GM18951 (cell line): Measurements from ENCODE around the gene HKDC1.
"Not testable (repeated sequence)": the region's sequence is repeated elsewhere in the genome, so short reads cannot be mapped to it uniquely, and the experiment has no call there.

Experiments used
- POLR2A ChIP-seq: IDR thresholded peaks from 4 replicates; pipeline ENCODE4 v1.6.1; 2011; ENCODE audit warnings: mild to moderate bottlenecking; ENCODE audit not compliant: insufficient read length, insufficient read depth; ENCODE audit errors: extremely low read depth
- in situ Hi-C: fragments of 300-500 bp; cut with MboI; formaldehyde crosslinking; loops from one replicate; pipeline ENCODE4 v1.12.0; 2022; ENCODE audit warnings: low sequenced_read_pairs, mixed read lengths, inconsistent platforms; ENCODE audit not compliant: unreplicated experiment

The HKDC1 gene

GRCh38 chr10:69220041-69220451 lies at the start of gene HKDC1:
Gene HKDC1, plus strand, starts transcription at chr10:69220332. Its CDS starts 104 bp downstream, at chr10:69220436.
- in situ Hi-C loops = loop anchor here (25.0 kb wide), 1 partner anchor 208 kb away; no protein-coding TSS in a partner anchor
- TF ChIP-seq POLR2A = no peak

GRCh38 chr10:69172241-69172982 lies 47.7 kb upstream of the HKDC1 start:
- in situ Hi-C loops = no loop called here
- TF ChIP-seq POLR2A = no peak

GRCh38 chr10:69175326-69175725 lies 44.8 kb upstream of the HKDC1 start:
- in situ Hi-C loops = not testable (repeated sequence)

GRCh38 chr10:69176823-69177222 lies 43.3 kb upstream of the HKDC1 start:
- no peak for TF ChIP-seq POLR2A
- in situ Hi-C loops = no loop called here

GRCh38 chr10:69179089-69179742 lies 40.9 kb upstream of the HKDC1 start:
- in situ Hi-C loops = no loop called here
- TF ChIP-seq POLR2A = no peak

GRCh38 chr10:69179743-69180524 lies 40.2 kb upstream of the HKDC1 start, which contains the start of gene SUPV3L1:
Gene SUPV3L1, plus strand, starts transcription at chr10:69180234. Its CDS starts 58 bp downstream, at chr10:69180292.
- in situ Hi-C loops = no loop called here
- peak; percentile 72 for TF ChIP-seq POLR2A

- no peak for TF ChIP-seq POLR2A
- in situ Hi-C loops = no loop called here
Measured at GRCh38 chr10:69180525-69181204, 39.5 kb upstream of the HKDC1 start.

- in situ Hi-C loops = no loop called here
- TF ChIP-seq POLR2A = no peak
Measured at GRCh38 chr10:69181433-69181832, 38.7 kb upstream of the HKDC1 start.

GRCh38 chr10:69182005-69182404 lies 38.1 kb upstream of the HKDC1 start:
- in situ Hi-C loops = no loop called here
- no peak for TF ChIP-seq POLR2A

- TF ChIP-seq POLR2A = no peak
- in situ Hi-C loops = no loop called here
Measured at GRCh38 chr10:69186524-69186923, 33.6 kb upstream of the HKDC1 start.

GRCh38 chr10:69201045-69201444 lies 19.1 kb upstream of the HKDC1 start:
- TF ChIP-seq POLR2A = no peak
- in situ Hi-C loops = loop anchor here (25.0 kb wide), 1 partner anchor 189 kb away; no protein-coding TSS in a partner anchor

GRCh38 chr10:69202332-69202731 lies 17.8 kb upstream of the HKDC1 start:
- no peak for TF ChIP-seq POLR2A
- in situ Hi-C loops = loop anchor here (25.0 kb wide), 1 partner anchor 190 kb away; no protein-coding TSS in a partner anchor

GRCh38 chr10:69208761-69209160 lies 11.4 kb upstream of the HKDC1 start:
- no peak for TF ChIP-seq POLR2A
- in situ Hi-C loops = loop anchor here (25.0 kb wide), 1 partner anchor 196 kb away; no protein-coding TSS in a partner anchor
